ENCODE data around the gene C2orf92.

The C2orf92 gene

GRCh38 chr2:97716695-97717612, 47.4 kb downstream of the C2orf92 start:
- Histone ChIP-seq H3K9me2 (replicated peaks; ENCODE audit: control insufficient read depth, low read length) (no peaks in the 10 kb centered on the region), H3K9me3 (ENCODE audit: control insufficient read depth, insufficient read depth, low read length) (no peaks in the 10 kb centered on the region), H3K27ac (ENCODE audit: low read depth, low read length) (no peak overlapping the region), H3K4me3 (ENCODE audit: low read length) (no peak overlapping the region), H3K4me2 (ENCODE audit: low read length) (no peak overlapping the region), H3K4me1 (ENCODE audit: control insufficient read depth, low read length) (peaks cover 21% of the 10 kb centered on the region), H3K27me3 (ENCODE audit: control insufficient read depth, low read length) (no peaks in the 10 kb centered on the region), H4K20me1 (ENCODE audit: control insufficient read depth, insufficient read depth, low read depth, low read length) (no peaks in the 10 kb centered on the region), H3K79me2 (ENCODE audit: control insufficient read depth, low read length) (no peaks in the 10 kb centered on the region), H3K36me3 (ENCODE audit: control insufficient read depth, low read length) (no peaks in the 10 kb centered on the region), H3F3A (ENCODE audit: control insufficient read depth, insufficient read depth) (no peaks in the 10 kb centered on the region)
- TF ChIP-seq EZH2phosphoT487 (IDR thresholded peaks at IDR 0.05; ENCODE audit: borderline replicate concordance, low read length) = no peak
- TF ChIP-seq, protein P1, sequence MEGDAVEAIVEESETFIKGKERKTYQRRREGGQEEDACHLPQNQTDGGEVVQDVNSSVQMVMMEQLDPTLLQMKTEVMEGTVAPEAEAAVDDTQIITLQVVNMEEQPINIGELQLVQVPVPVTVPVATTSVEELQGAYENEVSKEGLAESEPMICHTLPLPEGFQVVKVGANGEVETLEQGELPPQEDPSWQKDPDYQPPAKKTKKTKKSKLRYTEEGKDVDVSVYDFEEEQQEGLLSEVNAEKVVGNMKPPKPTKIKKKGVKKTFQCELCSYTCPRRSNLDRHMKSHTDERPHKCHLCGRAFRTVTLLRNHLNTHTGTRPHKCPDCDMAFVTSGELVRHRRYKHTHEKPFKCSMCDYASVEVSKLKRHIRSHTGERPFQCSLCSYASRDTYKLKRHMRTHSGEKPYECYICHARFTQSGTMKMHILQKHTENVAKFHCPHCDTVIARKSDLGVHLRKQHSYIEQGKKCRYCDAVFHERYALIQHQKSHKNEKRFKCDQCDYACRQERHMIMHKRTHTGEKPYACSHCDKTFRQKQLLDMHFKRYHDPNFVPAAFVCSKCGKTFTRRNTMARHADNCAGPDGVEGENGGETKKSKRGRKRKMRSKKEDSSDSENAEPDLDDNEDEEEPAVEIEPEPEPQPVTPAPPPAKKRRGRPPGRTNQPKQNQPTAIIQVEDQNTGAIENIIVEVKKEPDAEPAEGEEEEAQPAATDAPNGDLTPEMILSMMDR (IDR thresholded peaks at IDR 0.05; ENCODE audit: low read depth, low read length, poor library complexity, severe bottlenecking) = no peak

- H3K9me2 ChIP-seq (replicated peaks; ENCODE audit: control insufficient read depth, low read length) = no peaks in the 10 kb centered on the region
- no peak overlapping the region for H3K4me2 ChIP-seq (ENCODE audit: low read length)
- H3K27ac ChIP-seq (ENCODE audit: low read depth, low read length) = no peak overlapping the region
- no peaks in the 10 kb centered on the region for H3K27me3 ChIP-seq (ENCODE audit: control insufficient read depth, low read length)
- no peaks in the 10 kb centered on the region for H3K36me3 ChIP-seq (ENCODE audit: control insufficient read depth, low read length)
- no peaks in the 10 kb centered on the region for H4K20me1 ChIP-seq (ENCODE audit: control insufficient read depth, insufficient read depth, low read depth, low read length)
- no peaks in the 10 kb centered on the region for H3K79me2 ChIP-seq (ENCODE audit: control insufficient read depth, low read length)
- peaks cover 21% of the 10 kb centered on the region for H3K4me1 ChIP-seq (ENCODE audit: control insufficient read depth, low read length)
- no peak overlapping the region for H3K4me3 ChIP-seq (ENCODE audit: low read length)
- H3F3A ChIP-seq (ENCODE audit: control insufficient read depth, insufficient read depth) = no peaks in the 10 kb centered on the region
- TF ChIP-seq, protein P1 (IDR thresholded peaks at IDR 0.05; ENCODE audit: low read depth, low read length, poor library complexity, severe bottlenecking) = no peak
- no peak for TF ChIP-seq EZH2phosphoT487 (IDR thresholded peaks at IDR 0.05; ENCODE audit: borderline replicate concordance, low read length)
- H3K9me3 ChIP-seq (ENCODE audit: control insufficient read depth, insufficient read depth, low read length) = no peaks in the 10 kb centered on the region
These were observed 48.1 kb downstream of the C2orf92 start for GRCh38 chr2:97717613-97717995.

DNA sequence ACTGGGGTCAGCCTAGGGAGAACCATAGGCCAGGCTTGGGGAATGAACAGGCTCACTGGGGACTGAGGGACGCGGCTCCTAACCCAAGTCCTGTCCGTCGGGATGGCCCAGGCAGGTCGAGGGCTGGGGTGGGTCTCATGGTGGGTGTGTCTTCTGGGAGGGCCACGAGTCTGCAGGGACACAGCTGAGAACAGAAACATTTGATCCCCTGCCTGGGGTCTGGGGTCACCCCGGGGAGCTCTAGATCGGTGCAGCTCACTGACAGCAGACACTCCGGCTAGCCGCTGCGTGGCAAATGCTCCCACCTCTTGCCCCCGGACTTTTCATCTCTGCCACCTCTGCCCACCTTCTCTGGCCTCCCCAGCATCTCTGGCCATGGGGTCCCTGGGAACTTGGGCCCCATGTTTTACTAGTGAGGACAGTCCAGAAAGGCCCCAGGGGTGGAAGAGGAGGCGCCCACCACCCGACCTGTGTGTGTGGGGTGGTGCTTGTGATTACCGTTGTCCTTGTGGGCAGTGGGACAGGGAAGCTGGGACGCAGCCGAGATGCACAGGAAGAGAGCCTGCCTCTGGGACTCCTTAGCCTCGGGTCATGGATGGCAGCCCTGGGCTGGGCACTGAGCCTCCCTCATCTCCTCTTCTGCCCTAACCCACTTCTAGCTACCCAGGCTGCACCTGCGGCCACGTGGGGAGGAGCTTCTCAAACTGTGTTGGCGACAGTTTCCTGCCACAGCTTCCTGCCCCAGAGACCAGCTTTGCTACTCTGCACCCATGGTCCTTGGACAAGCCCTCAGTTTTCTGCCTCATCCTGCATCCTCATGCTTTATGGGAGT, 48.8 kb downstream of the C2orf92 start:
- no peaks in the 10 kb centered on the region for H3K9me2 ChIP-seq (replicated peaks; ENCODE audit: control insufficient read depth, low read length)
- TF ChIP-seq, protein P1 (IDR thresholded peaks at IDR 0.05; ENCODE audit: low read depth, low read length, poor library complexity, severe bottlenecking) = no peak
- TF ChIP-seq EZH2phosphoT487 (IDR thresholded peaks at IDR 0.05; ENCODE audit: borderline replicate concordance, low read length) = no peak
- H3K79me2 ChIP-seq (ENCODE audit: control insufficient read depth, low read length) = no peaks in the 10 kb centered on the region
- H4K20me1 ChIP-seq (ENCODE audit: control insufficient read depth, insufficient read depth, low read depth, low read length) = no peaks in the 10 kb centered on the region
- peak overlapping the region; percentile 3 for H3K27ac ChIP-seq (ENCODE audit: low read depth, low read length)
- H3K4me3 ChIP-seq (ENCODE audit: low read length) = peak overlapping the region; percentile 50
- H3K9me3 ChIP-seq (ENCODE audit: control insufficient read depth, insufficient read depth, low read length) = no peaks in the 10 kb centered on the region
- H3K4me1 ChIP-seq (ENCODE audit: control insufficient read depth, low read length) = peaks cover 19% of the 10 kb centered on the region
- H3K4me2 ChIP-seq (ENCODE audit: low read length) = peak overlapping the region; percentile 72
- no peaks in the 10 kb centered on the region for H3F3A ChIP-seq (ENCODE audit: control insufficient read depth, insufficient read depth)
- H3K27me3 ChIP-seq (ENCODE audit: control insufficient read depth, low read length) = no peaks in the 10 kb centered on the region
- H3K36me3 ChIP-seq (ENCODE audit: control insufficient read depth, low read length) = no peaks in the 10 kb centered on the region
